HEK293T (cell line): ENCODE data around the gene DHRS12.

Source experiments
- CTBP1 ChIP-seq: fragments of 450-650 bp; IDR thresholded peaks from 2 replicates; pipeline ENCODE4 v1.6.1; 2016; ENCODE audit warnings: borderline replicate concordance
- ELF4 ChIP-seq: fragments of 450-650 bp; IDR thresholded peaks from 2 replicates; pipeline ENCODE4 v1.6.1; 2017; ENCODE audit warnings: antibody characterized with exemption
- FOXA1 ChIP-seq: fragments of 450-650 bp; IDR thresholded peaks from 2 replicates; pipeline ENCODE4 v1.6.1; 2016; ENCODE audit warnings: mild to moderate bottlenecking
- FOXM1 ChIP-seq: fragments of 450-650 bp; IDR thresholded peaks from 2 replicates; pipeline ENCODE4 v1.6.1; 2017; ENCODE audit warnings: mild to moderate bottlenecking, borderline replicate concordance
- HDGF ChIP-seq: fragments of 450-650 bp; IDR thresholded peaks from 2 replicates; pipeline ENCODE4 v1.6.1; 2017; ENCODE audit warnings: antibody characterized with exemption, borderline replicate concordance
- NFRKB ChIP-seq: fragments of 450-650 bp; IDR thresholded peaks from 2 replicates; pipeline ENCODE4 v1.6.1; 2016; ENCODE audit warnings: mild to moderate bottlenecking, moderate library complexity
- SP1 ChIP-seq: fragments of 450-650 bp; IDR thresholded peaks from 2 replicates; pipeline ENCODE4 v1.6.1; 2017
- TARDBP ChIP-seq: fragments of 450-650 bp; IDR thresholded peaks from 2 replicates; pipeline ENCODE4 v1.6.1; 2016

GRCh38 chr13:51719394-51719793 is 84.6 kb downstream of the DHRS12 start:
- TF ChIP-seq FOXA1 (no peak), TARDBP (no peak), FOXM1 (no peak), ELF4 (no peak), CTBP1 (no peak), NFRKB (no peak), HDGF (no peak), SP1 (no peak)
